B cell (primary cell): ENCODE measurements around the gene CDH13.

Experiments used
- EZH2 ChIP-seq: IDR thresholded peaks from 2 replicates; pipeline ENCODE4 v1.6.1; 2012; ENCODE audit warnings: borderline replicate concordance, low read depth, mild to moderate bottlenecking, moderate library complexity, low read length; ENCODE audit not compliant: insufficient read depth, poor library complexity, severe bottlenecking
- TF ChIP-seq, protein P1 (sequence below): fragments of 200-600 bp; IDR thresholded peaks from one replicate; pipeline ENCODE4 v1.8.0; 2022; ENCODE audit warnings: antibody characterized with exemption, mild to moderate bottlenecking

DNA sequence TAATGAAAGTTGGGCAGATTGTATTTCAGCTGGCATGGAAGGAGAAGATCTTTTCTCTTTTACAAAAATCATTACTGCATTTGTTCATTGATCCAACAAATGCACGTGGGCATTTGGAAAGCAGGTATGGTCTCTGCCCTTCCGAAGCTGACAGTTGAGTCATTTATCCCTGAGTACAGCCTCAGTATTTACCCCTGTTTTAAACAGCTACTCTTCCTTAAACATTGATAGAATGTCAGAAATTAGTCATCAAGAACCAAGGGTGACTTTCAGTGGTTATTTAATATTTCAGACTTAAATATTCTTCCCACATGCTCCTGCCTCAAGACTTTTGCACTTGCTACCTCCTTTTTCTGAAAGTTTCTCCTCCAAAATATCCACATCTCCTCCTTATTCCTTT, 954.3 kb downstream of the CDH13 start:
- TF ChIP-seq, protein P1, sequence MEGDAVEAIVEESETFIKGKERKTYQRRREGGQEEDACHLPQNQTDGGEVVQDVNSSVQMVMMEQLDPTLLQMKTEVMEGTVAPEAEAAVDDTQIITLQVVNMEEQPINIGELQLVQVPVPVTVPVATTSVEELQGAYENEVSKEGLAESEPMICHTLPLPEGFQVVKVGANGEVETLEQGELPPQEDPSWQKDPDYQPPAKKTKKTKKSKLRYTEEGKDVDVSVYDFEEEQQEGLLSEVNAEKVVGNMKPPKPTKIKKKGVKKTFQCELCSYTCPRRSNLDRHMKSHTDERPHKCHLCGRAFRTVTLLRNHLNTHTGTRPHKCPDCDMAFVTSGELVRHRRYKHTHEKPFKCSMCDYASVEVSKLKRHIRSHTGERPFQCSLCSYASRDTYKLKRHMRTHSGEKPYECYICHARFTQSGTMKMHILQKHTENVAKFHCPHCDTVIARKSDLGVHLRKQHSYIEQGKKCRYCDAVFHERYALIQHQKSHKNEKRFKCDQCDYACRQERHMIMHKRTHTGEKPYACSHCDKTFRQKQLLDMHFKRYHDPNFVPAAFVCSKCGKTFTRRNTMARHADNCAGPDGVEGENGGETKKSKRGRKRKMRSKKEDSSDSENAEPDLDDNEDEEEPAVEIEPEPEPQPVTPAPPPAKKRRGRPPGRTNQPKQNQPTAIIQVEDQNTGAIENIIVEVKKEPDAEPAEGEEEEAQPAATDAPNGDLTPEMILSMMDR, result no peak
- TF ChIP-seq EZH2, result no peak
